HG02852 (cell line): ENCODE data around the gene FAM181A.
A peak's percentile ranks its signal among the peaks of the same experiment; 100 is the strongest.

ENCODE experiments used
- ATAC-seq: cut with Tn5 transposase; IDR thresholded peaks from one replicate; pipeline ENCODE4 v1.9.1; 2021; ENCODE audit warnings: mild to moderate bottlenecking, moderate library complexity; ENCODE audit not compliant: unreplicated experiment

Gene FAM181A

GRCh38 chr14:93976477-93977057, 49.4 kb downstream of the FAM181A start, which contains the start of gene ASB2:
Gene ASB2 (minus strand): TSS chr14:93976570. CDS start chr14:93964539, 12,031 bp downstream.
- peak; percentile 14 for ATAC-seq

- no peak for ATAC-seq
Measured at GRCh38 chr14:93977171-93977570, 50.0 kb downstream of the FAM181A start.

GRCh38 chr14:93977790-93978581, 50.8 kb downstream of the FAM181A start:
- peak; percentile 26 for ATAC-seq

- no peak for ATAC-seq
Measured at GRCh38 chr14:93978735-93979134, 51.6 kb downstream of the FAM181A start.
